PFSK-1 (cell line): Measurements from ENCODE around the gene CREB3. TPM values are rescaled to one million over a fixed set of nuclear protein-coding genes. Genes with fewer than 3 reads are reported as not detected.

Source experiments
- FOXP2 ChIP-seq: optimal IDR thresholded peaks from 2 replicates; pipeline ENCODE3; 2011; ENCODE audit warnings: borderline replicate concordance, control low read depth, inconsistent platforms; ENCODE audit not compliant: insufficient read depth; ENCODE audit errors: extremely low read length, extremely low read depth
- POLR2AphosphoS5 ChIP-seq: IDR thresholded peaks from 2 replicates; pipeline ENCODE4 v1.6.1; 2012; ENCODE audit warnings: low read depth, mild to moderate bottlenecking, control low read depth, low read length, moderate library complexity
- REST ChIP-seq, 2 experiments: IDR thresholded peaks; 2 replicates each; pipeline versions ENCODE4 v1.6.1 to v1.8.0; 2011 to 2012; ENCODE audit warnings: low read depth in 2 of 2, low read length in 2 of 2, control low read depth in 1 of 2, inconsistent platforms in 1 of 2, mild to moderate bottlenecking in 1 of 2, moderate library complexity in 1 of 2; ENCODE audit not compliant: insufficient read depth in 1 of 2
- SIN3A ChIP-seq: IDR thresholded peaks from 2 replicates; pipeline ENCODE4 v1.6.1; 2012; ENCODE audit warnings: mild to moderate bottlenecking, low read length, moderate library complexity, borderline replicate concordance; ENCODE audit not compliant: insufficient read depth
- TAF1 ChIP-seq: IDR thresholded peaks from 2 replicates; pipeline ENCODE4 v1.6.1; 2012; ENCODE audit warnings: low read length, control low read depth, borderline replicate concordance; ENCODE audit not compliant: insufficient read depth
- polyA plus RNA-seq: library from polyadenylated mRNA; unstranded; fragments of >200 nt; gene quantifications from one replicate; pipeline ENCODE4 v1.2.1, GENCODE V29; 2012; ENCODE audit warnings: low read depth, missing spikeins; ENCODE audit not compliant: insufficient read length

Gene CREB3, protein sequence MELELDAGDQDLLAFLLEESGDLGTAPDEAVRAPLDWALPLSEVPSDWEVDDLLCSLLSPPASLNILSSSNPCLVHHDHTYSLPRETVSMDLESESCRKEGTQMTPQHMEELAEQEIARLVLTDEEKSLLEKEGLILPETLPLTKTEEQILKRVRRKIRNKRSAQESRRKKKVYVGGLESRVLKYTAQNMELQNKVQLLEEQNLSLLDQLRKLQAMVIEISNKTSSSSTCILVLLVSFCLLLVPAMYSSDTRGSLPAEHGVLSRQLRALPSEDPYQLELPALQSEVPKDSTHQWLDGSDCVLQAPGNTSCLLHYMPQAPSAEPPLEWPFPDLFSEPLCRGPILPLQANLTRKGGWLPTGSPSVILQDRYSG
- 14.7 TPM for polyA plus RNA-seq

- peak; percentile 71 for TF ChIP-seq POLR2AphosphoS5
- TF ChIP-seq TAF1: no peak
- TF ChIP-seq FOXP2: peak; percentile 79
- 0 out of 4 replicates have a peak, but pooled peaks of 1 of the 2 experiments have one; percentile 2 for TF ChIP-seq REST (IDR thresholded peaks at IDR 0.05; ENCODE audit: insufficient read depth in 1 of 2, low read depth in 2 of 2, low read length in 2 of 2)
- TF ChIP-seq SIN3A: no peak; the same call in 1 of the 2 replicates
These were observed at the start of gene CREB3, which contains the start of gene TLN1 for GRCh38 chr9:35732185-35732799. CREB3 (plus strand) TSS chr9:35732666; CDS start chr9:35732773, 107 bp downstream. TLN1 (minus strand) TSS chr9:35732195; CDS start chr9:35725694, 6,501 bp downstream.

- TF ChIP-seq FOXP2: no peak
- no peak for TF ChIP-seq SIN3A
- TF ChIP-seq POLR2AphosphoS5: no peak
- TF ChIP-seq REST (IDR thresholded peaks at IDR 0.05; ENCODE audit: insufficient read depth in 1 of 2, low read depth in 2 of 2, low read length in 2 of 2): no peak
- no peak for TF ChIP-seq TAF1
These were observed 49.1 kb upstream of the CREB3 start for GRCh38 chr9:35683323-35683722.

DNA sequence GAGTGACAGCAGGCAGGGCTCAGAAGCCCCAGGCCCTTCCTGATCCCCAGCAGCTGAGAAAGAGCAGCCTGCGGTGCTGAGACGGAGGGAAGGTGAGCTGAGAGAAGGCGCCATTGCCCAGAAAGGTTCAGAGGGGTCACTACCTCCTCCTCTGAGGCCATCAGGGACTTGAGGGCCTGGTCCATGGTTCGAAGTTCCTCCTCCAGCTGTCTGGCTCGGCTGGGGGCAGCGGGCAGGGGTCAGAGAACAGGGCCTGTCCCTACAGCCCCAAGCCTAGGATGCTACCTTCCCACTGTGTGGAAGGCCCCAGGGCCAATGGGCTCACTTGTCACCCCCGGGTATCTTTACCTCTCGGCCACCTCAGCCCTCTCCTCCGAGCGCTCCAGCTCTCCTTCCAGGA lies 47.5 kb upstream of the CREB3 start:
- TF ChIP-seq SIN3A: no peak
- TF ChIP-seq REST (IDR thresholded peaks at IDR 0.05; ENCODE audit: insufficient read depth in 1 of 2, low read depth in 2 of 2, low read length in 2 of 2): no peak
- no peak for TF ChIP-seq TAF1
- TF ChIP-seq FOXP2: no peak
- TF ChIP-seq POLR2AphosphoS5: no peak

- TF ChIP-seq TAF1: no peak
- TF ChIP-seq REST (IDR thresholded peaks at IDR 0.05; ENCODE audit: insufficient read depth in 1 of 2, low read depth in 2 of 2, low read length in 2 of 2): no peak
- TF ChIP-seq SIN3A: no peak
- TF ChIP-seq POLR2AphosphoS5: no peak
- no peak for TF ChIP-seq FOXP2
These were observed 47.0 kb upstream of the CREB3 start for GRCh38 chr9:35685506-35685905.
